SK-N-SH (cell line): ENCODE data around the gene EMX2. TPM values are rescaled to one million over a fixed set of nuclear protein-coding genes. Genes with fewer than 3 reads are reported as not detected.

Source experiments
- EZH2phosphoT487 ChIP-seq: fragments of 200-600 bp; sonication (generic); IDR thresholded peaks from 2 replicates; pipeline ENCODE4 v1.6.1; 2017; ENCODE audit warnings: low read depth, mixed run types, mild to moderate bottlenecking, antibody characterized with exemption, moderate library complexity, borderline replicate concordance
- FOXJ3 ChIP-seq: sonication (generic); formaldehyde crosslinking; IDR thresholded peaks from 2 replicates; pipeline ENCODE4 v1.5.1; 2020; ENCODE audit warnings: mild to moderate bottlenecking, missing genetic modification reagents
- JUND ChIP-seq: IDR thresholded peaks from 2 replicates; pipeline ENCODE4 v1.4.0; 2012
- MAX ChIP-seq: IDR thresholded peaks from 2 replicates; pipeline ENCODE4 v1.4.0; 2012; ENCODE audit warnings: low read depth
- PBX3 ChIP-seq: IDR thresholded peaks from 2 replicates; pipeline ENCODE4; 2012
- REST ChIP-seq: IDR thresholded peaks from 2 replicates; pipeline ENCODE4 v1.6.1; 2012; ENCODE audit warnings: mild to moderate bottlenecking, low read depth, low read length, moderate library complexity
- SIN3A ChIP-seq: IDR thresholded peaks from 2 replicates; pipeline ENCODE4 v1.6.1; 2012; ENCODE audit warnings: low read depth, mild to moderate bottlenecking, low read length, moderate library complexity, borderline replicate concordance
- SMC3 ChIP-seq: IDR thresholded peaks from 2 replicates; pipeline ENCODE4 v1.6.1; 2012; ENCODE audit warnings: low read depth, low read length, improper control_type of control experiment
- TAF1 ChIP-seq: IDR thresholded peaks from 2 replicates; pipeline ENCODE4 v1.6.1; 2012; ENCODE audit warnings: low read depth, mild to moderate bottlenecking, low read length, moderate library complexity, borderline replicate concordance
- USF1 ChIP-seq: IDR thresholded peaks from 2 replicates; pipeline ENCODE4 v1.4.0; 2012; ENCODE audit warnings: low read depth, borderline replicate concordance
- YY1 ChIP-seq: IDR thresholded peaks from 2 replicates; pipeline ENCODE4 v1.4.0; 2012; ENCODE audit warnings: low read depth, mild to moderate bottlenecking
- ZBTB33 ChIP-seq: IDR thresholded peaks from 2 replicates; pipeline ENCODE4 v1.4.0; 2012; ENCODE audit warnings: low read depth, borderline replicate concordance
- polyA plus RNA-seq, 3 experiments: library from polyadenylated mRNA; depleted of rRNA; stranded (reverse); fragments of >200 nt; gene quantifications; 2 replicates each; pipeline ENCODE4 v1.2.3, GENCODE V29; 2012

EMX2 gene
- polyA plus RNA-seq, 1 of the 3 experiments (the other 2 are of a cell fraction): not detected

GRCh38 chr10:117503244-117504205 is 39.0 kb upstream of the EMX2 start (continued):
- TF ChIP-seq REST (no peak), USF1 (no peak), TAF1 (no peak), FOXJ3 (CRISPR knock-in tag) (peak; percentile 30; the same call in 1 of the 2 replicates), PBX3 (no peak), JUND (no peak), EZH2phosphoT487 (no peak), SMC3 (no peak; the same call in 1 of the 2 replicates), SIN3A (no peak), MAX (no peak), YY1 (no peak), ZBTB33 (no peak)
